ENCODE results near the gene MDFIC.

Gene MDFIC

DNA sequence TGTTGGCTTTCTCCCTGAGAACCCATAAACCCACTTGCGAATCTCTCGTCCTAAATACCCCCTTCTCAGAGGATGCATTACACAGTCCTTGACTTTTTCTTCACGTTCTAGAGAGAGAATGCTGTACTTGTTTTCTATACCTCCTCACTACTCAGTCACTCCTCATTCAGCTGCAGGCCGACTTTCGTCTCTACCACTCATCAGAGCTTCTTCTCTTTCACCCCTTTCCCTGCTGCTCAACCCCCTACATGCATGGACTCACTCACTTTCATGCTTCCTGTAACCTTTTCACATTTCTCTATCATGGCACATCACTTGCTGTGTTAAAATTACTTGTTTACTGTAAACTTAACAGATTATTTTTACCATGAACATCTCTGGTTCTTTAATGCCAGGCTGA is 19.8 kb downstream of the MDFIC start:
- TF ChIP-seq CTCF (conservative IDR thresholded peaks at IDR 0.05) = no peak
- H3K27ac ChIP-seq = no peak overlapping the region

- TF ChIP-seq CTCF (conservative IDR thresholded peaks at IDR 0.05) = no peak
- no peak overlapping the region for H3K27ac ChIP-seq
Measured at GRCh38 chr7:114942446-114943175, 20.7 kb downstream of the MDFIC start.

- TF ChIP-seq CTCF (conservative IDR thresholded peaks at IDR 0.05) = no peak
Measured at GRCh38 chr7:114943530-114943929, 21.6 kb downstream of the MDFIC start.

GRCh38 chr7:114943953-114944744 is 22.3 kb downstream of the MDFIC start:
- no peak for TF ChIP-seq CTCF (conservative IDR thresholded peaks at IDR 0.05)
- H3K27ac ChIP-seq = no peak overlapping the region

More at GRCh38 chr7:114943530-114943929, 21.6 kb downstream of the MDFIC start:
- no peak overlapping the region for H3K27ac ChIP-seq

GRCh38 chr7:114944745-114945625 is 23.1 kb downstream of the MDFIC start:
- H3K27ac ChIP-seq = no peak overlapping the region
- no peak for TF ChIP-seq CTCF (conservative IDR thresholded peaks at IDR 0.05)

- H3K27ac ChIP-seq = no peak overlapping the region
- no peak for TF ChIP-seq CTCF (conservative IDR thresholded peaks at IDR 0.05)
Measured at GRCh38 chr7:114949231-114949630, 27.3 kb downstream of the MDFIC start.

GRCh38 chr7:114952296-114952695 is 30.4 kb downstream of the MDFIC start:
- TF ChIP-seq CTCF (conservative IDR thresholded peaks at IDR 0.05) = no peak
- H3K27ac ChIP-seq = no peak overlapping the region

All from VCaP (cell line).